ENCODE data around the gene PCMT1.

DNA sequence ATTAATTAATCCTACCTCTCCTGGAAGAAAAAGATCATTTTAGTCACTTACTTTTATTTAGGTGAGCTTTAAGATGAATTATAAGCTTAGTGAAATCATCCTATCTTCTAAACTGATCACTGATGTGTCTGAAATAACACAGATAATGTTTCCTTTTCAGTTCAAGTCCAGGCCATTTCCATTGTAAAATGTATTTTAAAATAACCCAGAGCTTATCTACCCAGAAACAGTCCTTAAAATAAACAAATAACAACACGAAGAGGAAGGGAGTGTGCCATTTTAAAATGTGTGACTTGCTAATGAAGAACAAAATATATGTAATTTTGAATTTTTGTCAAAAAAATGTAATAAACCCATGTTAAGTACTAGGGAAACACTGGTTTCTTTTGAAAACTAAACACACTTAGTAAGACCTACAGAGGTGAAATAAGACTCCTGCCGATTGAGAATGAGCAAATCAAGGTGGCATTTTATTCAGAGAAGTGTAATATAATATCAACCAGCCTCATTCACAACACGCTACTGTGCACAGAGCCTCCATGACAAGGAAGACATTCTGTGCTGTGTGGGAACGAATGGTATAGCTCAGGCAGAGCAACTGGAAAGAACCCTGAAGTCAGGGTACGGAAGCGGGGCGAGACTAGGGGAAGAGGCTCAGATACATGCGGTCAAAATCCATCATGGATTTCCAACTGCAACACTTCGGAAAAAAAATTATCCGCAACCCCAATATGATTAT lies 106.9 kb downstream of the PCMT1 start:
- TF ChIP-seq RNF2 (IDR thresholded peaks at IDR 0.05; ENCODE audit: borderline replicate concordance, low read depth, low read length, missing control alignments, poor library complexity, severe bottlenecking): no peak
- TF ChIP-seq KDM1A (IDR thresholded peaks at IDR 0.05; ENCODE audit: borderline replicate concordance, low read length): no peak
- TF ChIP-seq, protein P1, sequence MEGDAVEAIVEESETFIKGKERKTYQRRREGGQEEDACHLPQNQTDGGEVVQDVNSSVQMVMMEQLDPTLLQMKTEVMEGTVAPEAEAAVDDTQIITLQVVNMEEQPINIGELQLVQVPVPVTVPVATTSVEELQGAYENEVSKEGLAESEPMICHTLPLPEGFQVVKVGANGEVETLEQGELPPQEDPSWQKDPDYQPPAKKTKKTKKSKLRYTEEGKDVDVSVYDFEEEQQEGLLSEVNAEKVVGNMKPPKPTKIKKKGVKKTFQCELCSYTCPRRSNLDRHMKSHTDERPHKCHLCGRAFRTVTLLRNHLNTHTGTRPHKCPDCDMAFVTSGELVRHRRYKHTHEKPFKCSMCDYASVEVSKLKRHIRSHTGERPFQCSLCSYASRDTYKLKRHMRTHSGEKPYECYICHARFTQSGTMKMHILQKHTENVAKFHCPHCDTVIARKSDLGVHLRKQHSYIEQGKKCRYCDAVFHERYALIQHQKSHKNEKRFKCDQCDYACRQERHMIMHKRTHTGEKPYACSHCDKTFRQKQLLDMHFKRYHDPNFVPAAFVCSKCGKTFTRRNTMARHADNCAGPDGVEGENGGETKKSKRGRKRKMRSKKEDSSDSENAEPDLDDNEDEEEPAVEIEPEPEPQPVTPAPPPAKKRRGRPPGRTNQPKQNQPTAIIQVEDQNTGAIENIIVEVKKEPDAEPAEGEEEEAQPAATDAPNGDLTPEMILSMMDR (IDR thresholded peaks at IDR 0.05; ENCODE audit: control extremely low read depth in 1 of 3, insufficient read depth in 1 of 3, low read depth in 1 of 3, low read length in 3 of 3): no peak
- no peak for TF ChIP-seq EGR1 (IDR thresholded peaks at IDR 0.05; ENCODE audit: borderline replicate concordance, low read depth, low read length)
- no peak for TF ChIP-seq MAFK (IDR thresholded peaks at IDR 0.05; ENCODE audit: low read depth, low read length)

All from H1 (cell line).